OCI-LY1 (cell line): Measurements from ENCODE around the gene NUP153.

Source experiments
- H2AFZ ChIP-seq: fragments of 200-600 bp; sonication (generic), shearing (Covaris generic); 2 replicates; pipeline ENCODE4 v1.6.0; 2014; ENCODE audit warnings: antibody characterized with exemption, mild to moderate bottlenecking, low read length
- H3F3A ChIP-seq: fragments of 200-600 bp; sonication (generic), shearing (Covaris generic); 2 replicates; pipeline ENCODE4 v1.6.0; 2014; ENCODE audit warnings: mild to moderate bottlenecking, antibody characterized with exemption, low read length, moderate library complexity; ENCODE audit not compliant: insufficient read depth
- H3K27ac ChIP-seq: fragments of 200-600 bp; sonication (generic); 2 replicates; pipeline ENCODE4 v1.5.1; 2014; ENCODE audit warnings: low read length, mixed run types, mild to moderate bottlenecking, low read depth; ENCODE audit not compliant: poor library complexity, severe bottlenecking
- H3K27me3 ChIP-seq: fragments of 200-600 bp; sonication (generic); 2 replicates; pipeline ENCODE4 v1.6.0; 2014; ENCODE audit warnings: antibody characterized with exemption, mild to moderate bottlenecking, low read length, moderate library complexity; ENCODE audit not compliant: insufficient read depth
- H3K36me3 ChIP-seq: fragments of 200-600 bp; sonication (generic); 2 replicates; pipeline ENCODE4 v1.6.1; 2014; ENCODE audit warnings: mild to moderate bottlenecking, antibody characterized with exemption, low read length, moderate library complexity, mixed read lengths; ENCODE audit not compliant: insufficient read depth
- H3K4me1 ChIP-seq: fragments of 200-600 bp; sonication (generic); 2 replicates; pipeline ENCODE4 v1.5.1; 2014; ENCODE audit warnings: mild to moderate bottlenecking, low read length, moderate library complexity; ENCODE audit not compliant: insufficient read depth, severe bottlenecking
- H3K4me2 ChIP-seq: fragments of 200-600 bp; sonication (generic), shearing (Covaris generic); 2 replicates; pipeline ENCODE4 v1.6.1; 2014; ENCODE audit warnings: low read length
- H3K4me3 ChIP-seq: fragments of 200-600 bp; sonication (generic); 2 replicates; pipeline ENCODE4 v1.5.1; 2014; ENCODE audit warnings: low read length, low read depth, mild to moderate bottlenecking, mixed read lengths; ENCODE audit not compliant: poor library complexity, severe bottlenecking
- H3K79me2 ChIP-seq: fragments of 200-600 bp; shearing (Covaris generic); 2 replicates; pipeline ENCODE4 v1.6.1; 2016; ENCODE audit warnings: mixed run types, low read length, mixed read lengths; ENCODE audit not compliant: insufficient read depth
- H3K9ac ChIP-seq: fragments of 200-600 bp; sonication (generic), shearing (Covaris generic); 2 replicates; pipeline ENCODE4 v1.6.1; 2014; ENCODE audit warnings: mild to moderate bottlenecking, low read length, mixed read lengths
- H3K9me2 ChIP-seq: fragments of 200-600 bp; sonication (generic), shearing (Covaris generic); 2 replicates; pipeline ENCODE4 v1.6.1; 2014; ENCODE audit warnings: low read depth, mild to moderate bottlenecking, low read length, mixed read lengths
- H3K9me3 ChIP-seq: fragments of 200-600 bp; shearing (Covaris generic); 2 replicates; pipeline ENCODE4 v1.6.1; 2014; ENCODE audit warnings: low read length, mixed read lengths
- H4K20me1 ChIP-seq: fragments of 200-600 bp; sonication (generic), shearing (Covaris generic); 2 replicates; pipeline ENCODE4 v1.6.0; 2016; ENCODE audit warnings: mild to moderate bottlenecking, low read length; ENCODE audit not compliant: insufficient read depth
- EZH2 ChIP-seq: fragments of 200-600 bp; sonication (generic), shearing (Covaris generic); IDR thresholded peaks from 2 replicates; pipeline ENCODE4 v1.8.0; 2017; ENCODE audit warnings: borderline replicate concordance, mixed run types, mild to moderate bottlenecking, antibody characterized with exemption, low read length, moderate library complexity, mixed read lengths
- TF ChIP-seq, protein P1 (sequence below): fragments of 200-600 bp; sonication (generic), shearing (Covaris generic); IDR thresholded peaks from 2 replicates; pipeline ENCODE4 v1.5.1; 2017; ENCODE audit warnings: mild to moderate bottlenecking, antibody characterized with exemption, low read length, moderate library complexity, mixed read lengths

The NUP153 gene

DNA sequence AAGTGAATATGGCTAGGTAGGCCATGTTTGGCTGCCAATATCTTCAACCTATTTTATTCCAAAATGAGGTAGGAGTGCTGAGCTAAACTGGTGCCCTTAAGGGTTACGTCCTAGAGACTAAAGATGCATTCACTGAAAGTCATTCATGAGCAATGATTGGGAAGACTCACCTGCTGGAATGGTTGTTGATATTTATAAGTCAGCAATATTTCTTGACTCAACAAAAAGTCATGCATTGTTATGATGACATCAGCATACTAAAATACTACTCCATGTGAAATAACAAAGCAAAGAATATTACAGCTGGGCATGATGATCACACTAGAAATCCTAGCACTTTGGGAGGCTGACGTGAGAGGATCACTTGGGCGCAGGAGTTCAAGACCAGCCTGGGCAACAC, 17.6 kb upstream of the NUP153 start:
- H2AFZ ChIP-seq, result no peak overlapping the region
- H3K9me2 ChIP-seq, result no peaks in the 10 kb centered on the region
- H3K79me2 ChIP-seq, result no peaks in the 10 kb centered on the region
- no peaks in the 10 kb centered on the region for H3K9me3 ChIP-seq
- no peaks in the 10 kb centered on the region for H3K4me1 ChIP-seq
- H3K36me3 ChIP-seq, result no peaks in the 10 kb centered on the region
- H3K4me3 ChIP-seq, result no peak overlapping the region
- no peak overlapping the region for H3K4me2 ChIP-seq
- TF ChIP-seq, protein P1, sequence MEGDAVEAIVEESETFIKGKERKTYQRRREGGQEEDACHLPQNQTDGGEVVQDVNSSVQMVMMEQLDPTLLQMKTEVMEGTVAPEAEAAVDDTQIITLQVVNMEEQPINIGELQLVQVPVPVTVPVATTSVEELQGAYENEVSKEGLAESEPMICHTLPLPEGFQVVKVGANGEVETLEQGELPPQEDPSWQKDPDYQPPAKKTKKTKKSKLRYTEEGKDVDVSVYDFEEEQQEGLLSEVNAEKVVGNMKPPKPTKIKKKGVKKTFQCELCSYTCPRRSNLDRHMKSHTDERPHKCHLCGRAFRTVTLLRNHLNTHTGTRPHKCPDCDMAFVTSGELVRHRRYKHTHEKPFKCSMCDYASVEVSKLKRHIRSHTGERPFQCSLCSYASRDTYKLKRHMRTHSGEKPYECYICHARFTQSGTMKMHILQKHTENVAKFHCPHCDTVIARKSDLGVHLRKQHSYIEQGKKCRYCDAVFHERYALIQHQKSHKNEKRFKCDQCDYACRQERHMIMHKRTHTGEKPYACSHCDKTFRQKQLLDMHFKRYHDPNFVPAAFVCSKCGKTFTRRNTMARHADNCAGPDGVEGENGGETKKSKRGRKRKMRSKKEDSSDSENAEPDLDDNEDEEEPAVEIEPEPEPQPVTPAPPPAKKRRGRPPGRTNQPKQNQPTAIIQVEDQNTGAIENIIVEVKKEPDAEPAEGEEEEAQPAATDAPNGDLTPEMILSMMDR, result no peak
- no peak for TF ChIP-seq EZH2
- H3F3A ChIP-seq, result no peaks in the 10 kb centered on the region
- no peaks in the 10 kb centered on the region for H4K20me1 ChIP-seq
- no peak overlapping the region for H3K9ac ChIP-seq
- H3K27ac ChIP-seq, result no peak overlapping the region
- H3K27me3 ChIP-seq, result no peaks in the 10 kb centered on the region

DNA sequence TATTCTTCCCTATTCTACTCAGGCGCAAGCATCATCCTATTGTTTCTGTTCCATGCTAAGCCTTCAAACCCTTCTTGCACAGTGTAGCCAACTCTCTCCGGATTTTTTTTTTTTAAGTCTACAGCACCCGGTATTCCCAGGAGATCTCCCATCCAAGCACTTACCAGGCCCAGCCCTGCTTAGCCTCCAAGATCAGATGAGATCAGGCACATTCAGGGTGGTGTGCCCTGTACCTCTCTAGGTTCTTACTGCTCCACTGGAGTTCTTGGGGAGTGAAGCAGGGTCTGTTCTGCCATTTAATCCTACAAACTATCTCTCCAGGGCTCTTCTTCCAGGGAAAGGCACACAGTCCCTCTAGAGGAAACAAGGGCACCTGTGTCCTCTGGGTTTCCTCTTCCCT, 14.9 kb upstream of the NUP153 start:
- Histone ChIP-seq H3K9ac (no peak overlapping the region), H3K9me3 (no peaks in the 10 kb centered on the region), H3K36me3 (no peaks in the 10 kb centered on the region), H2AFZ (no peak overlapping the region), H3K27me3 (no peaks in the 10 kb centered on the region), H3K4me3 (no peak overlapping the region), H3K27ac (no peak overlapping the region), H3F3A (no peaks in the 10 kb centered on the region), H3K9me2 (no peaks in the 10 kb centered on the region), H4K20me1 (no peaks in the 10 kb centered on the region), H3K4me2 (no peak overlapping the region), H3K79me2 (no peaks in the 10 kb centered on the region), H3K4me1 (no peaks in the 10 kb centered on the region)
- TF ChIP-seq, protein P1, result no peak
- no peak for TF ChIP-seq EZH2

DNA sequence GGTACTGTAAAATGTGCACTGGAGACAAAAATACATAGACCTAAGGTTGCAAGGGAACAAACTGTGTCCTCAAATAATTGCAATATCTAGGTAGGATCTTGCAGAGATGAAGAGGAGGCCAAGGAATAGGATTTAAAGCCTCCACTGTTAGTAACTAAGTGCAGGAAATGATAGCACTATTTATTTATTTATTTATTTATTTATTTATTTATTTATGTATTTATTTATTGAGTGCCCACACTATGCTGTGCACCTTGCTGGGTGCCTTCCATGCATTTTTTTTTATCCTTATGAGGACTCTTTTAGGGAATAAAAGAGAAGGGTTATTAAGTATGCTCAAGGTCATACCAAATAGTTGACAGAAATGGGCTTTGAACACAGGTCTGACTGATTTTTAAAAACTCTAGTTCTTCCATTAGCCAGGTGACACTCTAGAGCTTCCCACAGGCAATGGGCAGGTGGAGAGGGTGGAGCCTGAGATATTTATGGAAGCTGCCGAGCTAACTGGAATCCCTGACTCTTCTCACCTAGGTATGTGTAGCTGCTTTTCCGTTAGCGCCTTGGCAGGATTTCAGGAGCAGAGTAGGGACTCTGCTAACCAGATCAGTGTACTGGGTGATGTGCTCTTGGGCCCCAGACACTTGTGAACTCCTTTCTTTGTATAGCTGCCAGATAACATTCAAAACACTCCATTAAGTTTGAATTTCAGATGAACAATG, 12.8 kb upstream of the NUP153 start:
- no peaks in the 10 kb centered on the region for H3K4me1 ChIP-seq
- no peak overlapping the region for H3K4me3 ChIP-seq
- H2AFZ ChIP-seq, result no peak overlapping the region
- H3K27ac ChIP-seq, result no peak overlapping the region
- no peaks in the 10 kb centered on the region for H3K9me3 ChIP-seq
- no peaks in the 10 kb centered on the region for H3F3A ChIP-seq
- no peaks in the 10 kb centered on the region for H3K9me2 ChIP-seq
- TF ChIP-seq, protein P1, result no peak
- no peak for TF ChIP-seq EZH2
- no peaks in the 10 kb centered on the region for H3K79me2 ChIP-seq
- H3K27me3 ChIP-seq, result no peaks in the 10 kb centered on the region
- H3K4me2 ChIP-seq, result no peak overlapping the region
- no peak overlapping the region for H3K9ac ChIP-seq
- H4K20me1 ChIP-seq, result no peaks in the 10 kb centered on the region
- H3K36me3 ChIP-seq, result no peaks in the 10 kb centered on the region
